Measurements from ENCODE around the gene FRMD8. TPM values are rescaled to one million over a fixed set of nuclear protein-coding genes. Genes with fewer than 3 reads are reported as not detected.

Gene FRMD8
- total and polyA plus RNA-seq, 2 of the 4 experiments (the other 2 are of a cell fraction) = 11.3 to 19.8 TPM

DNA sequence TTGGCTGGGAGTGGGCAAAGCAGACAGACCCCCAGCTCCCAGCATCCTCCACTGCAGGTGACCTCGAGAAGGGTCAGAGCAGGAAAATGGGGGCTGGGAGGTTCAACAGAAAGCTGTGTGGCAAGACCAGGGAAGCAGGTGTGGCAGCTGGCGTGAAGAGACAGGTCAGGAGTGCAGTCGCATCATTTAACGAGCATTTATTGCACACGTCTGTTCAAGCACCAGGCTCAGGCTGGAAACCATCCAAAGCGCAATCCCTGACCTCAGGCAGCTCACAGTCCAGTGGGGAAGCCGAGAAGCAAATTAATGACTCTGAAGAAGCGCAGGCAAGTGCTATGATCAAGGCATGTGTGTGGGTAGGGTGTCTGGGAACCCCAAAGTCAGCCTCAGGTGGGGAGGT is 11.4 kb upstream of the FRMD8 start:
- no peak overlapping the region for H3K4me2 ChIP-seq (ENCODE audit: low read depth, low read length)
- no peak for DNase-seq
- H2BK15ac ChIP-seq (ENCODE audit: low read depth, low read length) = no peak overlapping the region
- no peak overlapping the region for H2AK5ac ChIP-seq (ENCODE audit: low read depth, low read length)
- ChIA-PET POLR2A (ENCODE audit: unreplicated experiment) (interaction anchor here (0.6 kb wide), 1 partner anchor 9 kb away, joined by 4 read pairs; no protein-coding TSS in a partner anchor), CTCF (no interaction called here)
- H3K18ac ChIP-seq (ENCODE audit: low read depth, low read length) = no peak overlapping the region
- no peak overlapping the region for H3K27ac ChIP-seq (ENCODE audit: insufficient read depth, low read length)
- in situ Hi-C loops (cut with MboI; ENCODE audit: low sequenced_read_pairs) (no loop called here), intact Hi-C loops (cut with micrococcal nuclease) (no loop called here), dilution Hi-C loops (cut with HindIII; ENCODE audit: low sequenced_read_pairs, unreplicated experiment) (no loop called here)
- TF ChIP-seq, protein P1, sequence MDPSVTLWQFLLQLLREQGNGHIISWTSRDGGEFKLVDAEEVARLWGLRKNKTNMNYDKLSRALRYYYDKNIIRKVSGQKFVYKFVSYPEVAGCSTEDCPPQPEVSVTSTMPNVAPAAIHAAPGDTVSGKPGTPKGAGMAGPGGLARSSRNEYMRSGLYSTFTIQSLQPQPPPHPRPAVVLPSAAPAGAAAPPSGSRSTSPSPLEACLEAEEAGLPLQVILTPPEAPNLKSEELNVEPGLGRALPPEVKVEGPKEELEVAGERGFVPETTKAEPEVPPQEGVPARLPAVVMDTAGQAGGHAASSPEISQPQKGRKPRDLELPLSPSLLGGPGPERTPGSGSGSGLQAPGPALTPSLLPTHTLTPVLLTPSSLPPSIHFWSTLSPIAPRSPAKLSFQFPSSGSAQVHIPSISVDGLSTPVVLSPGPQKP (IDR thresholded peaks at IDR 0.05; ENCODE audit: borderline replicate concordance, low read depth, low read length) = no peak
- no peak for TF ChIP-seq MAFK (IDR thresholded peaks at IDR 0.05; ENCODE audit: low read depth, low read length)
- TF ChIP-seq RFX5 (IDR thresholded peaks at IDR 0.05; ENCODE audit: low read depth, low read length) = no peak
- TF ChIP-seq, protein P2, sequence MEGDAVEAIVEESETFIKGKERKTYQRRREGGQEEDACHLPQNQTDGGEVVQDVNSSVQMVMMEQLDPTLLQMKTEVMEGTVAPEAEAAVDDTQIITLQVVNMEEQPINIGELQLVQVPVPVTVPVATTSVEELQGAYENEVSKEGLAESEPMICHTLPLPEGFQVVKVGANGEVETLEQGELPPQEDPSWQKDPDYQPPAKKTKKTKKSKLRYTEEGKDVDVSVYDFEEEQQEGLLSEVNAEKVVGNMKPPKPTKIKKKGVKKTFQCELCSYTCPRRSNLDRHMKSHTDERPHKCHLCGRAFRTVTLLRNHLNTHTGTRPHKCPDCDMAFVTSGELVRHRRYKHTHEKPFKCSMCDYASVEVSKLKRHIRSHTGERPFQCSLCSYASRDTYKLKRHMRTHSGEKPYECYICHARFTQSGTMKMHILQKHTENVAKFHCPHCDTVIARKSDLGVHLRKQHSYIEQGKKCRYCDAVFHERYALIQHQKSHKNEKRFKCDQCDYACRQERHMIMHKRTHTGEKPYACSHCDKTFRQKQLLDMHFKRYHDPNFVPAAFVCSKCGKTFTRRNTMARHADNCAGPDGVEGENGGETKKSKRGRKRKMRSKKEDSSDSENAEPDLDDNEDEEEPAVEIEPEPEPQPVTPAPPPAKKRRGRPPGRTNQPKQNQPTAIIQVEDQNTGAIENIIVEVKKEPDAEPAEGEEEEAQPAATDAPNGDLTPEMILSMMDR (conservative IDR thresholded peaks at IDR 0.05; ENCODE audit: low read depth, low read length) = no peak
- TF ChIP-seq BHLHE40 (IDR thresholded peaks at IDR 0.05; ENCODE audit: low read depth, low read length) = no peak
- TF ChIP-seq CHD1 (IDR thresholded peaks at IDR 0.05; ENCODE audit: low read depth, low read length) = no peak
- TF ChIP-seq MXI1 (IDR thresholded peaks at IDR 0.05; ENCODE audit: borderline replicate concordance, low read depth, low read length) = no peak
- TF ChIP-seq RCOR1 (IDR thresholded peaks at IDR 0.05; ENCODE audit: insufficient replicate concordance, low read length) = no peak
- TF ChIP-seq SMC3 (IDR thresholded peaks at IDR 0.05; ENCODE audit: low read depth, low read length) = no peak
- no peak for TF ChIP-seq POLR2A (IDR thresholded peaks at IDR 0.05; ENCODE audit: low read depth, low read length)
- TF ChIP-seq, protein P3, sequence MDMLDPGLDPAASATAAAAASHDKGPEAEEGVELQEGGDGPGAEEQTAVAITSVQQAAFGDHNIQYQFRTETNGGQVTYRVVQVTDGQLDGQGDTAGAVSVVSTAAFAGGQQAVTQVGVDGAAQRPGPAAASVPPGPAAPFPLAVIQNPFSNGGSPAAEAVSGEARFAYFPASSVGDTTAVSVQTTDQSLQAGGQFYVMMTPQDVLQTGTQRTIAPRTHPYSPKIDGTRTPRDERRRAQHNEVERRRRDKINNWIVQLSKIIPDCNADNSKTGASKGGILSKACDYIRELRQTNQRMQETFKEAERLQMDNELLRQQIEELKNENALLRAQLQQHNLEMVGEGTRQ (IDR thresholded peaks at IDR 0.05; ENCODE audit: low read depth, low read length) = no peak
- no peak for TF ChIP-seq CEBPB (IDR thresholded peaks at IDR 0.05; ENCODE audit: low read depth, low read length)
- no peak for TF ChIP-seq FOS (IDR thresholded peaks at IDR 0.05; ENCODE audit: low read depth, low read length)
- TF ChIP-seq RAD21 (IDR thresholded peaks at IDR 0.05; ENCODE audit: low read length) = no peak
- TF ChIP-seq MAZ (IDR thresholded peaks at IDR 0.05; ENCODE audit: borderline replicate concordance, low read depth, low read length) = no peak
- no peak for TF ChIP-seq NFE2L2 (IDR thresholded peaks at IDR 0.05; ENCODE audit: low read depth, low read length)
- H2BK120ac ChIP-seq (ENCODE audit: low read depth, low read length) = no peak overlapping the region
- no peak overlapping the region for H4K8ac ChIP-seq (ENCODE audit: low read depth in 2 of 2, low read length in 2 of 2)
- H3K4me3 ChIP-seq (ENCODE audit: insufficient read depth, low read depth, low read length) = no peak overlapping the region
- ATAC-seq (ENCODE audit: low read depth) = no peak
- no peak overlapping the region for H3K9ac ChIP-seq (ENCODE audit: low read depth, low read length)
- H2AFZ ChIP-seq (replicated peaks; ENCODE audit: low read length, poor library complexity) = no peak overlapping the region
- 77% methylated on average over 7 of the region's 8 CpGs; no CpG with 5 or more reads in 1 of the 2 experiments for WGBS, 2 experiments (ENCODE audit: extremely low coverage in 2 of 2, insufficient read length in 1 of 2)
- peaks cover 6% of the 10 kb centered on the region; the same call in 1 of the 2 replicates for H3K9me1 ChIP-seq (ENCODE audit: insufficient read depth, low read length)
- no TSS peak for BruUV-seq (replicated peaks)
- no peaks in the 10 kb centered on the region for H3K36me3 ChIP-seq (ENCODE audit: control insufficient read depth, insufficient read depth, low read length)
- H3K9me3 ChIP-seq (ENCODE audit: control insufficient read depth, insufficient read depth, low read length) = no peaks in the 10 kb centered on the region
- H3K14ac ChIP-seq (replicated peaks; ENCODE audit: low read depth, low read length) = no peak overlapping the region
- no peaks in the 10 kb centered on the region for H3K27me3 ChIP-seq (ENCODE audit: control insufficient read depth, insufficient read depth, low read length)
- peaks cover 2% of the 10 kb centered on the region for H3K4me1 ChIP-seq (ENCODE audit: control insufficient read depth, insufficient read depth, low read length)
- peak overlapping the region; percentile 17; the same call in 1 of the 2 replicates for H3K4ac ChIP-seq (ENCODE audit: low read depth, low read length)
- peak overlapping the region; percentile 48 for H2AK9ac ChIP-seq (replicated peaks; ENCODE audit: low read depth, low read length, poor library complexity)
- H2BK20ac ChIP-seq (ENCODE audit: low read depth, low read length) = no peak overlapping the region
- H4K20me1 ChIP-seq (ENCODE audit: insufficient read depth, low read length) = no peaks in the 10 kb centered on the region
- H4K5ac ChIP-seq (ENCODE audit: low read depth, low read length) = no peak overlapping the region
- H4K91ac ChIP-seq (ENCODE audit: insufficient read depth, low read depth, low read length) = no peak overlapping the region
- H3K23ac ChIP-seq (ENCODE audit: low read depth, low read length) = no peak overlapping the region
- H3K56ac ChIP-seq (ENCODE audit: extremely low read depth, insufficient read depth, low read length) = no peak overlapping the region
- no peak overlapping the region for H2BK5ac ChIP-seq (ENCODE audit: low read depth, low read length, poor library complexity, severe bottlenecking)
- H3K79me1 ChIP-seq (ENCODE audit: low read depth in 1 of 2, low read length in 2 of 2) = peaks cover 0 to 30% of the 10 kb centered on the region in 2 experiments; a peak in 2 of 4 replicates

Data from IMR-90 (cell line).